GM23338 (cell line): ENCODE results near the gene RET. TPM values are rescaled to one million over a fixed set of nuclear protein-coding genes. Genes with fewer than 3 reads are reported as not detected.

ENCODE experiments used
- ATAC-seq: fragments of 200-7000 bp; cut with Tn5 transposase; 3 replicates; pipeline ENCODE4 v1.9.1; 2020
- DNase-seq: peaks from one replicate; pipeline ENCODE4 v3.0.0-alpha.2; 2015; ENCODE audit warnings: low spot score
- H2AFZ ChIP-seq: fragments of 200-600 bp; sonication (generic); 2 replicates; pipeline ENCODE4 v1.8.0; 2016; ENCODE audit warnings: antibody characterized with exemption, mild to moderate bottlenecking, moderate library complexity
- H3F3A ChIP-seq: fragments of 200-600 bp; sonication (generic); replicated peaks from 2 replicates; pipeline ENCODE4 v1.8.0; 2017; ENCODE audit warnings: antibody characterized with exemption, mixed run types, low read depth
- H3K27ac ChIP-seq: fragments of 200-600 bp; sonication (generic); 2 replicates; pipeline ENCODE4 v1.6.1; 2016; ENCODE audit warnings: low read depth
- H3K27me3 ChIP-seq: fragments of 200-600 bp; sonication (generic); 2 replicates; pipeline ENCODE4 v1.8.0; 2016; ENCODE audit warnings: mild to moderate bottlenecking, mixed run types, moderate library complexity; ENCODE audit not compliant: insufficient read depth
- H3K36me3 ChIP-seq: fragments of 200-600 bp; sonication (generic); 2 replicates; pipeline ENCODE4 v1.8.0; 2016; ENCODE audit warnings: mild to moderate bottlenecking; ENCODE audit not compliant: insufficient read depth
- H3K4me1 ChIP-seq: fragments of 200-600 bp; sonication (generic); 2 replicates; pipeline ENCODE4 v1.8.0; 2016; ENCODE audit warnings: mild to moderate bottlenecking, moderate library complexity; ENCODE audit not compliant: insufficient read depth
- H3K4me2 ChIP-seq: fragments of 200-600 bp; sonication (generic); 2 replicates; pipeline ENCODE4 v1.7.1; 2017; ENCODE audit warnings: mixed run types
- H3K4me3 ChIP-seq: fragments of 200-600 bp; sonication (generic); 2 replicates; pipeline ENCODE4 v1.6.1; 2016; ENCODE audit warnings: mixed run types
- H3K79me2 ChIP-seq: fragments of 200-600 bp; sonication (generic); replicated peaks from 2 replicates; pipeline ENCODE4 v1.8.0; 2017; ENCODE audit warnings: mild to moderate bottlenecking; ENCODE audit not compliant: insufficient read depth
- H3K9me2 ChIP-seq: fragments of 200-600 bp; sonication (generic); 2 replicates; pipeline ENCODE4 v1.8.0; 2017; ENCODE audit not compliant: insufficient read depth
- H4K20me1 ChIP-seq: fragments of 200-600 bp; sonication (generic); replicated peaks from 2 replicates; pipeline ENCODE4 v1.8.0; 2017; ENCODE audit warnings: mild to moderate bottlenecking; ENCODE audit not compliant: insufficient read depth
- H3K27ac Mint-ChIP-seq: 2 replicates; pipeline ENCODE4 v1.8.0; 2020; ENCODE audit warnings: inconsistent platforms, mild to moderate bottlenecking, moderate library complexity, mixed read lengths
- H3K27me3 Mint-ChIP-seq: 3 replicates; pipeline ENCODE4 v1.8.0; 2022; ENCODE audit warnings: low read depth, mild to moderate bottlenecking, moderate library complexity, mixed read lengths, inconsistent platforms; ENCODE audit not compliant: insufficient read depth, poor library complexity
- H3K36me3 Mint-ChIP-seq: 3 replicates; pipeline ENCODE4 v1.8.0; 2021; ENCODE audit warnings: low read depth, mild to moderate bottlenecking, inconsistent platforms, moderate library complexity, mixed read lengths
- H3K4me1 Mint-ChIP-seq: 3 replicates; pipeline ENCODE4 v1.8.0; 2020; ENCODE audit warnings: mild to moderate bottlenecking, inconsistent platforms, mixed read lengths
- H3K4me3 Mint-ChIP-seq: 3 replicates; pipeline ENCODE4 v1.8.0; 2021; ENCODE audit warnings: moderate library complexity, mild to moderate bottlenecking, inconsistent platforms, mixed read lengths
- H3K9me3 Mint-ChIP-seq: 3 replicates; pipeline ENCODE4 v1.8.0; 2020; ENCODE audit warnings: moderate library complexity, mild to moderate bottlenecking, inconsistent platforms, mixed read lengths
- EZH2 ChIP-seq: fragments of 200-600 bp; sonication (generic); IDR thresholded peaks from one replicate; pipeline ENCODE4 v1.8.0; 2017; ENCODE audit warnings: antibody characterized with exemption, mild to moderate bottlenecking, low read depth; ENCODE audit not compliant: unreplicated experiment
- ZNF114 ChIP-seq: fragments of 250-450 bp; sonication (Bioruptor Pico); IDR thresholded peaks from 2 replicates; pipeline ENCODE4 v1.5.0; 2020; ENCODE audit warnings: mild to moderate bottlenecking, moderate library complexity
- polyA plus RNA-seq: library from polyadenylated mRNA; unstranded; fragments of >200 nt; fragmentation: Nextera tagmentation; extraction: Ambion mirVana; gene quantifications from 2 replicates; pipeline ENCODE4 v1.2.1, GENCODE V29; 2016
- total RNA-seq: library from RNA; depleted of rRNA; stranded (reverse); fragments of >200 nt; shearing (Covaris generic); gene quantifications from 2 replicates; pipeline ENCODE4 v1.2.3, GENCODE V29; 2014
- TF ChIP-seq, protein P1 (sequence below), 2 experiments: fragments of 200-600 bp in 1 of 2; sonication (generic) in 1 of 2; conservative IDR thresholded peaks; 2 replicates each; pipeline versions ENCODE4 v1.5.1 to v1.6.1; 2016 to 2017; ENCODE audit warnings: antibody characterized with exemption in 2 of 2, low read depth in 2 of 2, mild to moderate bottlenecking in 2 of 2, moderate library complexity in 1 of 2
- TF ChIP-seq, protein P2 (sequence below): IDR thresholded peaks from one replicate; pipeline ENCODE4 v1.6.1; 2018; ENCODE audit warnings: antibody characterized with exemption; ENCODE audit not compliant: unreplicated experiment

RET gene
- total and polyA plus RNA-seq, 2 experiments from 2014 or later: 5.5 to 9.8 TPM

DNA sequence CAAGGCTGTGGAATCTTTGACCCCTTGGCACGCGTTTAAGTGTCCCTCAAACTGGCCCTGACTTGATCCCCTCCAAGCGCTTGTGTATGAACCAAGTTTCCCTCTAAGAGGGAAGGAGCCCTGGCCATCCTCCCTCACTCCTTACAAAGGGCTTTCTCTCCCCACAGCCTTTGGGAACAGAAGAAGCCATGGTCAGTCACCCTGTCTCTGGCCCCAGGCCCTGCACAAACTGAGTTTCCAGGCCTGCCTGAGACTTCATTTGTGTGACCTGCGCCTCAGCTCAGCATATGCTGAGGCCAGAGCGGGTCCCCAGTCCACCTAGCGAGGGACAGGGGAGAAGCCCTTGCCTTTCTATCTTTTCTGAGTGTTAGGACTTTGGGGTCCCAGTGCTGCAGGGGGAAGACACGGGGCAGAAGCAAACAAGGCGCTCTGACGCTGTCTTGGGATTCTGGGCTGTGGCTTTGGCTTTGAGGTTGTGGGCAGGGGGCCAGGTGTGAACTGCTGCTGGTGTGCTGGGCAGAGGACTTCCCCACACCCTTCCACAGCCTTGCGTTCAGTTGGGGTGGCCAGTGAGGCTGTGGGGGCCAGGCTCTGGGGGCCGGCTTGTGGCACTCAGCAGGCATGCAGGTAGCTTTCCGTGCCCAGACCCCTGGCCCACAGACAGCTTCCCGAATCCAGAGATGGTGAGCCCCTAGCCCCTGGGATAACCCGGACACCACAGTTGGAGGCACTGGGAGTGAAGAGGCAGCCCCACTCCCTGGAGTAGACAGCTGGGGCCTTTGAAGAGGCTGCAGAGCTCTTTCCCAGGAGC is 1.5 kb downstream of the RET start:
- ATAC-seq: no peak
- H3K27me3 Mint-ChIP-seq: peaks cover 42% of the 10 kb centered on the region
- no peaks in the 10 kb centered on the region; the same call in 2 of the 3 replicates for H3K9me3 Mint-ChIP-seq
- Histone ChIP-seq H2AFZ (no peak overlapping the region), H3F3A (no peaks in the 10 kb centered on the region), H3K27me3 (peaks cover 39% of the 10 kb centered on the region), H3K79me2 (no peaks in the 10 kb centered on the region), H3K4me3 (peak overlapping the region; percentile 70), H3K4me2 (peak overlapping the region; percentile 94), H3K27ac (no peak overlapping the region), H4K20me1 (peaks cover 6% of the 10 kb centered on the region; the same call in 1 of the 2 replicates), H3K9me2 (no peaks in the 10 kb centered on the region), H3K4me1 (peaks cover 6% of the 10 kb centered on the region), H3K36me3 (no peaks in the 10 kb centered on the region)
- no peaks in the 10 kb centered on the region for H3K36me3 Mint-ChIP-seq
- TF ChIP-seq ZNF114: no peak
- TF ChIP-seq EZH2: peak; percentile 1
- no peak for DNase-seq
- peak overlapping the region; percentile 73 for H3K4me3 Mint-ChIP-seq
- H3K27ac Mint-ChIP-seq: no peak overlapping the region
- peaks cover 4% of the 10 kb centered on the region for H3K4me1 Mint-ChIP-seq

DNA sequence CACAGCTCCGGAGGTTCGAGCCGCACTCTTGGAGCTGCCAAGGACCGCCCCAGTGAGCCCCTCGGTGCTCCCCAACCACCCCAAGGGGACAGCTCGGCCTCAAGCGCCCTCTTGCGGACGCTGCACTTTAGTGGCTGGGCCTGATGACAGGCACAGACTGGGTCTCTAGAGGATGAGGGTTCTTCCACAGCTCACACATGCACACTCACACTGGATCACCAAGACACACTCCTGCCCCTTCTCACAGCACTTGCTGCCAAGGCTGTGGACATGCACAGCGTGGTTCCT is 2.1 kb downstream of the RET start:
- Mint-ChIP-seq H3K27me3 (peaks cover 41% of the 10 kb centered on the region), H3K4me1 (peaks cover 4% of the 10 kb centered on the region), H3K9me3 (no peaks in the 10 kb centered on the region; the same call in 2 of the 3 replicates), H3K4me3 (no peak overlapping the region), H3K36me3 (no peaks in the 10 kb centered on the region), H3K27ac (no peak overlapping the region)
- Histone ChIP-seq H3K9me2 (no peaks in the 10 kb centered on the region), H3K4me1 (peaks cover 6% of the 10 kb centered on the region), H3K27ac (no peak overlapping the region), H2AFZ (no peak overlapping the region), H3F3A (no peaks in the 10 kb centered on the region), H3K27me3 (peaks cover 39% of the 10 kb centered on the region), H3K79me2 (no peaks in the 10 kb centered on the region), H3K4me3 (no peak overlapping the region), H3K4me2 (no peak overlapping the region), H4K20me1 (peaks cover 6% of the 10 kb centered on the region; the same call in 1 of the 2 replicates), H3K36me3 (no peaks in the 10 kb centered on the region)
- peak; percentile 57 for ATAC-seq
- peak; percentile 83 for DNase-seq
- TF ChIP-seq, protein P1, sequence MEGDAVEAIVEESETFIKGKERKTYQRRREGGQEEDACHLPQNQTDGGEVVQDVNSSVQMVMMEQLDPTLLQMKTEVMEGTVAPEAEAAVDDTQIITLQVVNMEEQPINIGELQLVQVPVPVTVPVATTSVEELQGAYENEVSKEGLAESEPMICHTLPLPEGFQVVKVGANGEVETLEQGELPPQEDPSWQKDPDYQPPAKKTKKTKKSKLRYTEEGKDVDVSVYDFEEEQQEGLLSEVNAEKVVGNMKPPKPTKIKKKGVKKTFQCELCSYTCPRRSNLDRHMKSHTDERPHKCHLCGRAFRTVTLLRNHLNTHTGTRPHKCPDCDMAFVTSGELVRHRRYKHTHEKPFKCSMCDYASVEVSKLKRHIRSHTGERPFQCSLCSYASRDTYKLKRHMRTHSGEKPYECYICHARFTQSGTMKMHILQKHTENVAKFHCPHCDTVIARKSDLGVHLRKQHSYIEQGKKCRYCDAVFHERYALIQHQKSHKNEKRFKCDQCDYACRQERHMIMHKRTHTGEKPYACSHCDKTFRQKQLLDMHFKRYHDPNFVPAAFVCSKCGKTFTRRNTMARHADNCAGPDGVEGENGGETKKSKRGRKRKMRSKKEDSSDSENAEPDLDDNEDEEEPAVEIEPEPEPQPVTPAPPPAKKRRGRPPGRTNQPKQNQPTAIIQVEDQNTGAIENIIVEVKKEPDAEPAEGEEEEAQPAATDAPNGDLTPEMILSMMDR (conservative IDR thresholded peaks at IDR 0.05; ENCODE audit: low read depth in 2 of 2): peak; percentile 77 to 92
- TF ChIP-seq, protein P2, sequence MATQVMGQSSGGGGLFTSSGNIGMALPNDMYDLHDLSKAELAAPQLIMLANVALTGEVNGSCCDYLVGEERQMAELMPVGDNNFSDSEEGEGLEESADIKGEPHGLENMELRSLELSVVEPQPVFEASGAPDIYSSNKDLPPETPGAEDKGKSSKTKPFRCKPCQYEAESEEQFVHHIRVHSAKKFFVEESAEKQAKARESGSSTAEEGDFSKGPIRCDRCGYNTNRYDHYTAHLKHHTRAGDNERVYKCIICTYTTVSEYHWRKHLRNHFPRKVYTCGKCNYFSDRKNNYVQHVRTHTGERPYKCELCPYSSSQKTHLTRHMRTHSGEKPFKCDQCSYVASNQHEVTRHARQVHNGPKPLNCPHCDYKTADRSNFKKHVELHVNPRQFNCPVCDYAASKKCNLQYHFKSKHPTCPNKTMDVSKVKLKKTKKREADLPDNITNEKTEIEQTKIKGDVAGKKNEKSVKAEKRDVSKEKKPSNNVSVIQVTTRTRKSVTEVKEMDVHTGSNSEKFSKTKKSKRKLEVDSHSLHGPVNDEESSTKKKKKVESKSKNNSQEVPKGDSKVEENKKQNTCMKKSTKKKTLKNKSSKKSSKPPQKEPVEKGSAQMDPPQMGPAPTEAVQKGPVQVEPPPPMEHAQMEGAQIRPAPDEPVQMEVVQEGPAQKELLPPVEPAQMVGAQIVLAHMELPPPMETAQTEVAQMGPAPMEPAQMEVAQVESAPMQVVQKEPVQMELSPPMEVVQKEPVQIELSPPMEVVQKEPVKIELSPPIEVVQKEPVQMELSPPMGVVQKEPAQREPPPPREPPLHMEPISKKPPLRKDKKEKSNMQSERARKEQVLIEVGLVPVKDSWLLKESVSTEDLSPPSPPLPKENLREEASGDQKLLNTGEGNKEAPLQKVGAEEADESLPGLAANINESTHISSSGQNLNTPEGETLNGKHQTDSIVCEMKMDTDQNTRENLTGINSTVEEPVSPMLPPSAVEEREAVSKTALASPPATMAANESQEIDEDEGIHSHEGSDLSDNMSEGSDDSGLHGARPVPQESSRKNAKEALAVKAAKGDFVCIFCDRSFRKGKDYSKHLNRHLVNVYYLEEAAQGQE: no peak
